ENCODE data around the gene RAB3IP.

The RAB3IP gene

GRCh38 chr12:69738351-69739286 is at the start of gene RAB3IP:
Gene RAB3IP, plus strand, starts transcription at chr12:69738860. Its CDS starts 16,549 bp downstream, at chr12:69755409.
- peak; percentile 78 for DNase-seq

GRCh38 chr12:69689638-69690037 is 49.0 kb upstream of the RAB3IP start:
- DNase-seq = no peak

- DNase-seq = no peak
Measured at GRCh38 chr12:69694123-69694522, 44.5 kb upstream of the RAB3IP start.

GRCh38 chr12:69698054-69698453 is 40.6 kb upstream of the RAB3IP start:
- DNase-seq = no peak

- no peak for DNase-seq
Measured at GRCh38 chr12:69698769-69699540, 39.7 kb upstream of the RAB3IP start, which contains the start of gene BEST3. Gene BEST3, minus strand, starts transcription at chr12:69699303. Its CDS starts 1,505 bp downstream, at chr12:69697798.

- no peak for DNase-seq
Measured at GRCh38 chr12:69701826-69702225, 36.8 kb upstream of the RAB3IP start.

- no peak for DNase-seq
Measured at GRCh38 chr12:69703146-69703642, 35.5 kb upstream of the RAB3IP start.

GRCh38 chr12:69704357-69704756 is 34.3 kb upstream of the RAB3IP start:
- DNase-seq = no peak

GRCh38 chr12:69708649-69709048 is 30.0 kb upstream of the RAB3IP start:
- no peak for DNase-seq

- DNase-seq = no peak
Measured at GRCh38 chr12:69712826-69713225, 25.8 kb upstream of the RAB3IP start.

GRCh38 chr12:69714542-69714941 is 24.1 kb upstream of the RAB3IP start:
- no peak for DNase-seq

- DNase-seq = no peak
Measured at GRCh38 chr12:69719336-69720316, 19.0 kb upstream of the RAB3IP start.

- no peak for DNase-seq
Measured at GRCh38 chr12:69720750-69721149, 17.9 kb upstream of the RAB3IP start.

GRCh38 chr12:69726922-69727321 is 11.7 kb upstream of the RAB3IP start:
- no peak for DNase-seq

GRCh38 chr12:69732088-69732487 is 6.6 kb upstream of the RAB3IP start:
- DNase-seq = peak; percentile 63

GRCh38 chr12:69733638-69734037 is 5.0 kb upstream of the RAB3IP start:
- no peak for DNase-seq

- peak; percentile 37 for DNase-seq
Measured at GRCh38 chr12:69739287-69740191, 879 bp downstream of the RAB3IP start.

- no peak for DNase-seq
Measured at GRCh38 chr12:69744109-69744508, 5.4 kb downstream of the RAB3IP start.

- DNase-seq = no peak
Measured at GRCh38 chr12:69751476-69751875, 12.8 kb downstream of the RAB3IP start.

- DNase-seq = no peak
Measured at GRCh38 chr12:69755302-69755701, 16.6 kb downstream of the RAB3IP start.

- DNase-seq = no peak
Measured at GRCh38 chr12:69756088-69756755, 17.6 kb downstream of the RAB3IP start.

Data from NCI-H226 (cell line).